Fibroblast of the aortic adventitia (primary cell): ENCODE measurements around the gene CCDC92. TPM values are rescaled to one million over a fixed set of nuclear protein-coding genes. Genes with fewer than 3 reads are reported as not detected.

ENCODE experiments used
- DNase-seq: peaks from one replicate; pipeline ENCODE4 v3.0.0-alpha.2; 2010; ENCODE audit warnings: low read depth
- H3K4me3 ChIP-seq: 2 replicates; pipeline ENCODE4 v1.5.1; 2011; ENCODE audit warnings: low read depth, mild to moderate bottlenecking, control low read depth, low read length, moderate library complexity
- CTCF ChIP-seq: IDR thresholded peaks from 2 replicates; pipeline ENCODE4 v1.5.1; 2011; ENCODE audit warnings: mild to moderate bottlenecking, low read length, control low read depth, inconsistent platforms; ENCODE audit not compliant: insufficient read depth
- total RNA-seq: library from RNA; depleted of rRNA; stranded (reverse); fragments of >200 nt; gene quantifications from 2 replicates; pipeline ENCODE4 v1.2.3, GENCODE V29; 2012; ENCODE audit warnings: low replicate concordance

Gene CCDC92
- total RNA-seq, 1 donor: 22.7 TPM

GRCh38 chr12:124008595-124008994 lies 36.0 kb upstream of the CCDC92 start:
- no peak for TF ChIP-seq CTCF
- H3K4me3 ChIP-seq: no peak overlapping the region
- DNase-seq: no peak

- H3K4me3 ChIP-seq: no peak overlapping the region
- DNase-seq: no peak
- TF ChIP-seq CTCF: no peak
These were observed 35.4 kb upstream of the CCDC92 start for GRCh38 chr12:124007826-124008570.

GRCh38 chr12:124006846-124007713 lies 34.4 kb upstream of the CCDC92 start:
- no peak for DNase-seq
- H3K4me3 ChIP-seq: no peak overlapping the region
- no peak for TF ChIP-seq CTCF

- DNase-seq: no peak
- no peak for TF ChIP-seq CTCF
These were observed 33.6 kb upstream of the CCDC92 start for GRCh38 chr12:124006085-124006845.

GRCh38 chr12:124004233-124004875 lies 31.7 kb upstream of the CCDC92 start:
- no peak for DNase-seq
- TF ChIP-seq CTCF: no peak

More at GRCh38 chr12:124006085-124006845, 33.6 kb upstream of the CCDC92 start:
- no peak overlapping the region for H3K4me3 ChIP-seq

GRCh38 chr12:124002654-124003053 lies 30.0 kb upstream of the CCDC92 start:
- TF ChIP-seq CTCF: no peak
- no peak overlapping the region for H3K4me3 ChIP-seq
- no peak for DNase-seq

More at GRCh38 chr12:124004233-124004875, 31.7 kb upstream of the CCDC92 start:
- no peak overlapping the region for H3K4me3 ChIP-seq
